Loucy (cell line): ENCODE data around the gene TNRC6C.

Source experiments
- H2AFZ ChIP-seq: fragments of 200-600 bp; sonication (generic); 2 replicates; pipeline ENCODE4 v1.6.0; 2016; ENCODE audit warnings: antibody characterized with exemption, mild to moderate bottlenecking, low read length, moderate library complexity
- H3F3A ChIP-seq: fragments of 200-600 bp; 2 replicates; pipeline ENCODE4 v1.6.0; 2016; ENCODE audit warnings: antibody characterized with exemption, low read depth, mild to moderate bottlenecking
- H3K27me3 ChIP-seq: fragments of 200-600 bp; sonication (generic); 2 replicates; pipeline ENCODE4 v1.6.1; 2014; ENCODE audit warnings: low read length, mild to moderate bottlenecking; ENCODE audit not compliant: insufficient read depth, poor library complexity, severe bottlenecking
- H3K36me3 ChIP-seq: fragments of 200-600 bp; sonication (generic); 2 replicates; pipeline ENCODE4 v1.6.1; 2016; ENCODE audit warnings: low read length; ENCODE audit not compliant: insufficient read depth
- H3K4me1 ChIP-seq: fragments of 200-600 bp; sonication (generic); 2 replicates; pipeline ENCODE4 v1.5.1; 2014; ENCODE audit warnings: low read length, mild to moderate bottlenecking; ENCODE audit not compliant: insufficient read depth, poor library complexity, severe bottlenecking
- H3K4me2 ChIP-seq: fragments of 200-600 bp; sonication (generic); 2 replicates; pipeline ENCODE4 v1.6.0; 2014; ENCODE audit warnings: antibody characterized with exemption, low read length, low read depth, mild to moderate bottlenecking; ENCODE audit not compliant: poor library complexity, severe bottlenecking
- H3K4me3 ChIP-seq: fragments of 200-600 bp; sonication (generic); 2 replicates; pipeline ENCODE4 v1.5.1; 2014; ENCODE audit warnings: low read length, mild to moderate bottlenecking, mixed read lengths; ENCODE audit not compliant: poor library complexity, severe bottlenecking
- H3K79me2 ChIP-seq: fragments of 200-600 bp; sonication (generic); 2 replicates; pipeline ENCODE4 v1.6.1; 2014; ENCODE audit warnings: low read length; ENCODE audit not compliant: insufficient read depth
- H3K9ac ChIP-seq: fragments of 200-600 bp; sonication (generic); 2 replicates; pipeline ENCODE4 v1.6.0; 2014; ENCODE audit warnings: mild to moderate bottlenecking, low read depth, low read length, moderate library complexity; ENCODE audit not compliant: poor library complexity, severe bottlenecking
- H3K9me2 ChIP-seq: fragments of 200-600 bp; sonication (generic); replicated peaks from 2 replicates; pipeline ENCODE4 v1.6.1; 2016; ENCODE audit warnings: low read depth, low read length, mixed read lengths
- H3K9me3 ChIP-seq: fragments of 200-600 bp; sonication (generic); 2 replicates; pipeline ENCODE4 v1.6.1; 2014; ENCODE audit warnings: mild to moderate bottlenecking, antibody characterized with exemption, low read length, low read depth; ENCODE audit not compliant: insufficient read depth
- H4K20me1 ChIP-seq: fragments of 200-600 bp; sonication (generic); 2 replicates; pipeline ENCODE4 v1.6.0; 2014; ENCODE audit warnings: antibody characterized with exemption, low read length, mild to moderate bottlenecking; ENCODE audit not compliant: insufficient read depth, poor library complexity, severe bottlenecking
- EZH2phosphoT487 ChIP-seq: fragments of 200-600 bp; IDR thresholded peaks from 2 replicates; pipeline ENCODE4 v1.6.1; 2018; ENCODE audit warnings: antibody characterized with exemption, mild to moderate bottlenecking, moderate library complexity, borderline replicate concordance
- TF ChIP-seq, protein P1 (sequence below): fragments of 200-600 bp; sonication (generic); conservative IDR thresholded peaks from 2 replicates; pipeline ENCODE4 v1.5.1; 2014; ENCODE audit warnings: mild to moderate bottlenecking, antibody characterized with exemption, low read length

TNRC6C gene

GRCh38 chr17:78140169-78141051, 181.9 kb downstream of the TNRC6C start:
- H3F3A ChIP-seq, result peaks cover 3% of the 10 kb centered on the region; the same call in 1 of the 2 replicates
- no peaks in the 10 kb centered on the region for H3K9me2 ChIP-seq
- no peak overlapping the region for H2AFZ ChIP-seq
- peaks cover 12% of the 10 kb centered on the region; the same call in 1 of the 2 replicates for H3K36me3 ChIP-seq
- peaks cover 35% of the 10 kb centered on the region for H4K20me1 ChIP-seq
- H3K4me2 ChIP-seq, result no peak overlapping the region
- no peak overlapping the region for H3K9ac ChIP-seq
- peaks cover 9% of the 10 kb centered on the region; the same call in 1 of the 2 replicates for H3K79me2 ChIP-seq
- no peaks in the 10 kb centered on the region for H3K4me1 ChIP-seq
- TF ChIP-seq, protein P1, sequence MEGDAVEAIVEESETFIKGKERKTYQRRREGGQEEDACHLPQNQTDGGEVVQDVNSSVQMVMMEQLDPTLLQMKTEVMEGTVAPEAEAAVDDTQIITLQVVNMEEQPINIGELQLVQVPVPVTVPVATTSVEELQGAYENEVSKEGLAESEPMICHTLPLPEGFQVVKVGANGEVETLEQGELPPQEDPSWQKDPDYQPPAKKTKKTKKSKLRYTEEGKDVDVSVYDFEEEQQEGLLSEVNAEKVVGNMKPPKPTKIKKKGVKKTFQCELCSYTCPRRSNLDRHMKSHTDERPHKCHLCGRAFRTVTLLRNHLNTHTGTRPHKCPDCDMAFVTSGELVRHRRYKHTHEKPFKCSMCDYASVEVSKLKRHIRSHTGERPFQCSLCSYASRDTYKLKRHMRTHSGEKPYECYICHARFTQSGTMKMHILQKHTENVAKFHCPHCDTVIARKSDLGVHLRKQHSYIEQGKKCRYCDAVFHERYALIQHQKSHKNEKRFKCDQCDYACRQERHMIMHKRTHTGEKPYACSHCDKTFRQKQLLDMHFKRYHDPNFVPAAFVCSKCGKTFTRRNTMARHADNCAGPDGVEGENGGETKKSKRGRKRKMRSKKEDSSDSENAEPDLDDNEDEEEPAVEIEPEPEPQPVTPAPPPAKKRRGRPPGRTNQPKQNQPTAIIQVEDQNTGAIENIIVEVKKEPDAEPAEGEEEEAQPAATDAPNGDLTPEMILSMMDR, result no peak
- no peak for TF ChIP-seq EZH2phosphoT487
- H3K9me3 ChIP-seq, result no peaks in the 10 kb centered on the region
- H3K4me3 ChIP-seq, result no peak overlapping the region
- H3K27me3 ChIP-seq, result no peaks in the 10 kb centered on the region

GRCh38 chr17:78141437-78142118, 183.1 kb downstream of the TNRC6C start:
- Histone ChIP-seq H3K4me3 (no peak overlapping the region), H3K36me3 (peaks cover 2% of the 10 kb centered on the region; the same call in 1 of the 2 replicates), H3K27me3 (no peaks in the 10 kb centered on the region), H3K4me1 (no peaks in the 10 kb centered on the region), H3K9me3 (no peaks in the 10 kb centered on the region), H3K9ac (no peak overlapping the region), H3F3A (peaks cover 3% of the 10 kb centered on the region; the same call in 1 of the 2 replicates), H4K20me1 (peaks cover 26% of the 10 kb centered on the region), H2AFZ (no peak overlapping the region), H3K4me2 (no peak overlapping the region), H3K9me2 (no peaks in the 10 kb centered on the region), H3K79me2 (peaks cover under 1% of the 10 kb centered on the region; the same call in 1 of the 2 replicates)
- TF ChIP-seq, protein P1, result no peak
- TF ChIP-seq EZH2phosphoT487, result no peak

GRCh38 chr17:78142119-78142861, 183.8 kb downstream of the TNRC6C start:
- peaks cover 20% of the 10 kb centered on the region for H4K20me1 ChIP-seq
- no peak overlapping the region for H3K4me3 ChIP-seq
- H3K27me3 ChIP-seq, result no peaks in the 10 kb centered on the region
- H3K79me2 ChIP-seq, result no peaks in the 10 kb centered on the region
- H3K4me1 ChIP-seq, result no peaks in the 10 kb centered on the region
- H3K9me2 ChIP-seq, result no peaks in the 10 kb centered on the region
- TF ChIP-seq, protein P1, result no peak
- no peak for TF ChIP-seq EZH2phosphoT487
- peaks cover 3% of the 10 kb centered on the region; the same call in 1 of the 2 replicates for H3F3A ChIP-seq
- no peak overlapping the region for H2AFZ ChIP-seq
- H3K36me3 ChIP-seq, result no peaks in the 10 kb centered on the region
- no peak overlapping the region for H3K4me2 ChIP-seq
- H3K9ac ChIP-seq, result no peak overlapping the region
- H3K9me3 ChIP-seq, result no peaks in the 10 kb centered on the region
